GM21619 (cell line): Measurements from ENCODE around the gene SLC12A4.
"Not testable (repeated sequence)": the region's sequence is repeated elsewhere in the genome, so short reads cannot be mapped to it uniquely, and the experiment has no call there.

ENCODE experiments used
- ATAC-seq: cut with Tn5 transposase; IDR thresholded peaks from one replicate; pipeline ENCODE4 v1.9.1; 2021; ENCODE audit not compliant: unreplicated experiment

SLC12A4 gene

GRCh38 chr16:67968400-67969253, at the start of gene SLC12A4:
SLC12A4 (minus strand) TSS chr16:67968637; CDS start chr16:67968553, 84 bp downstream.
- peak; percentile 66 for ATAC-seq

GRCh38 chr16:68015681-68016080, 47.2 kb upstream of the SLC12A4 start, which contains the start of gene DPEP2NB:
DPEP2NB (minus strand) TSS chr16:68015911; CDS start chr16:68015770, 141 bp downstream.
- ATAC-seq: no peak

GRCh38 chr16:68013440-68013839, 45.0 kb upstream of the SLC12A4 start:
- ATAC-seq: no peak

- ATAC-seq: not testable (repeated sequence)
These were observed 41.4 kb upstream of the SLC12A4 start for GRCh38 chr16:68009872-68010271.

- no peak for ATAC-seq
These were observed 40.8 kb upstream of the SLC12A4 start for GRCh38 chr16:68009157-68009735.

GRCh38 chr16:68005786-68006286, 37.4 kb upstream of the SLC12A4 start:
- ATAC-seq: no peak

GRCh38 chr16:68005211-68005610, 36.8 kb upstream of the SLC12A4 start:
- ATAC-seq: no peak

- ATAC-seq: no peak
These were observed 34.6 kb upstream of the SLC12A4 start for GRCh38 chr16:68003031-68003430.

DNA sequence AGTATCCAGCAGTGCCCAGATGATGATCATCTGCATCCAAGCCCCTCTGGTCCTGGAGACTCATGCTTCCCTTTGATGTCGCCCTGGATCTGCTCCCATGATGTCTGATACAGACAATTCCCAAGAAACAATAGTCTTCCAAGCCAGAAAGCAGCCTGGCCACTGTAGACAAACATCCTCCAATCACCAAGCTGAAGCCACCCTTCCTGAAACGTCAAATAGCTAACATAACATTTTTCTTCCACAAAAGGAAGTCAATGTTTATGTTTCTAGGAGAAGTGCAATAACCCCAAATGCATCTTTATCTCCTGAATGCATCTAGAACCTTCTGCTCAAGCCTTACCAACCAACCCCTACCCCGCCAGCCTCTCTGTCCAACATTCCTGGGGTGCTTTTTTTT, 32.0 kb upstream of the SLC12A4 start:
- ATAC-seq: no peak

- ATAC-seq: no peak
These were observed 31.5 kb upstream of the SLC12A4 start for GRCh38 chr16:67999985-68000384.

GRCh38 chr16:67998779-67999688, 30.6 kb upstream of the SLC12A4 start, which contains the start of gene DPEP2:
DPEP2 (minus strand) TSS chr16:67999484; CDS start chr16:67993212, 6,272 bp downstream.
- not testable (repeated sequence) for ATAC-seq

DNA sequence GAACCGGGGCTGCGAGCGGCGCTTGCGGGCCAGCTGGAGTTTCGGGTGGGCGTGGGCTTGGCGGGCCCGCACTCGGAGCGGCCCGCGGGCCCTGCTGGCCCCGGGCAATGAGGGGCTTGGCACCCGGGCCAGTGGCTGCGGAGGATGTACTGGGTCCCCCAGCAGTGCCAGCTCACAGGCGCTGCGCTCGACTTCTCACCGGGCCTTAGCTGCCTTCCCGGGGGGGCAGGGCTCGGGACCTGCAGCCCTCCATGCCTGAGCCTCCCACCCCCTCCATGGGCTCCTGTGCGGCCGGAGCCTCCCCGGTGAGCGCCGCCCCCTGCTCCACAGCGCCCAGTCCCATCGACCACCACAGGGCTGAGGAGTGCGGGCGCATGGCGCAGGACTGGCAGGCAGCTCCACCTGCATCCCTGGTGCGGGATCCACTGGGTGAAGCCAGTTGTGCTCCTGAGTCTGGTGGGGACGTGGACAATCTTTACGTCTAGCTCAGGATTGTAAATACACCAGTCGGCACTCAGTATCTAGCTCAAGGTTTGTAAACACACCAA, 29.9 kb upstream of the SLC12A4 start:
- ATAC-seq: not testable (repeated sequence)

DNA sequence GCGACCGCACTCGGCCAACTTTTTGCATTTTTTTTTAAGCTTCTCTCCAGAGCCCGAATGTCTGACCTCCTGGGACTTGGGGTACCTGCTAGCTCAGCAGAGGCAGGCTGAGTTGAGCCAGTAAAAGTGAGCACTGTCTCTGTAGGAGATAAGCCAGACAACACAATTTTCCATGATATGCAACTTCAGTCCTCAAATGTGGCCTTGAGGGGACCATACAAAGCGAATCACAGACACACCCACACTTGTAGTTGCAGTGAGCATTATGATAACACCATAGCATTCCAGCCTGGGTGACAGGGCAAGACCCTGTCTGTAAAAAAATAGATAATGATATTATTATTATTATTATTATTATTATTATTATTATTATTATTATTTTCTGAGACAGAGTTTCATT, 28.2 kb upstream of the SLC12A4 start:
- ATAC-seq: no peak

GRCh38 chr16:67995423-67995822, 27.0 kb upstream of the SLC12A4 start:
- ATAC-seq: no peak

GRCh38 chr16:67994040-67994408, 25.6 kb upstream of the SLC12A4 start:
- not testable (repeated sequence) for ATAC-seq

DNA sequence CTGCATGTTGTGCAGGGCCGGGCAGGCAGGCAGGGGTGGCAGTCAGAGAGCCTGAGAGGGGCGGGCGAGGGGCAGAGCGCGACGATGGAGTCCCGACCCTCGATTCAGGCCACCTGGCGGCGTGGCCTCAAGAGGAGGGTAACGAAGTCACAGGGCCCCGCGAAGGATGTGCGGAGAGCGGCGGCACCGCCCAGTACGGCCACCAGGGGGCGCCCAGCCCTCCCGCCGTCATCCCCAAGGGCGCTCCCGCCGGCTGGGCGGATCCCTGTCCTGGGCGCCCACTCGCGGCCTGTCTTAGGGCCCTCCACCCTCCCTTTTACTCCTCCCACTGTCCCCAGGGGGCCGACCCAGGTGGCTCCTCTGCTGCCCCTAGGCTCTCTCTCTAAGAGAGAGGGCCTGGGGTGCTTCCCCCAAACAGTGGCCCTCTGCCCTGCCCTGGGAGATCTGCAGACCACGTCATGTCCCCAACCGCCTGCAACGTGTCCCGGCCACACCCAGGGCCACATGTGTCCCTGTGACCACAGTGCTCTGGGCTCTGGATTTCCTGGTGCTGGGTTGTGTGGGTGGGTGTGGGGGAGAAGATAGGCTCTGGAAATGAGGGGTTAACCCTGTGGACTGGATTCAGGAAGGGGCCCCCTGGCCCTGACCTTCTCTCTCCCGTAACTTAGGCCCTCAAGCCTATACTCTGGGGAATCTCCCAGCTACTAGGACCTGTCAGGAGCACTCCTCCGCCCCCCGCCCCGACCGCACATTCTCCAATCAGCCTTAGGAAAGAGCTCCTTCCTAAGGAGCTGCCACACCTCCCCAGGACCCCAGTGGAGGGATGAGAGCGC, 25.0 kb upstream of the SLC12A4 start:
- ATAC-seq: peak; percentile 56

- ATAC-seq: no peak
These were observed 24.3 kb upstream of the SLC12A4 start for GRCh38 chr16:67992661-67993206.

DNA sequence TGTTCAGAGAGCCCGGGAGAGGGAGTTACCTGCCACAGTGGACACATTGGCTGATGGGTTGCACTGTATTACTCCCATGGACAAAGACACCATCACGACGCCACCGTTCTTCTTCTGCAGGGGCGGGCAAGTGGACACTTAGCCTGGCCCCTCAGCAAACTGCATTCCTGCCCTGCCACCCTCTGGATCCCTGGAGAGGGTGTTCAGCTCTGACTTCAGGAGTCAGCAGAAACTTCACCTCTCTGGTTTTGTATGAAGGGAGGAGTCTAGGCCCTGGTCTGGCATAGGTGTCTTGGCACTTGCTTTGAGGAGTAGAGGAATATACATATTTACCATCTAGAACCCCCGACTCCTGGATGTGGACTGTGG, 21.6 kb upstream of the SLC12A4 start:
- ATAC-seq: no peak

GRCh38 chr16:67989322-67990017, 21.0 kb upstream of the SLC12A4 start:
- ATAC-seq: no peak
